ENCODE measurements around the gene MLXIP. TPM values are rescaled to one million over a fixed set of nuclear protein-coding genes. Genes with fewer than 3 reads are reported as not detected.

MLXIP gene
- polyA plus RNA-seq, 6 donors from 2014 or later: 8.5 to 30.4 (median 11.0) TPM

DNA sequence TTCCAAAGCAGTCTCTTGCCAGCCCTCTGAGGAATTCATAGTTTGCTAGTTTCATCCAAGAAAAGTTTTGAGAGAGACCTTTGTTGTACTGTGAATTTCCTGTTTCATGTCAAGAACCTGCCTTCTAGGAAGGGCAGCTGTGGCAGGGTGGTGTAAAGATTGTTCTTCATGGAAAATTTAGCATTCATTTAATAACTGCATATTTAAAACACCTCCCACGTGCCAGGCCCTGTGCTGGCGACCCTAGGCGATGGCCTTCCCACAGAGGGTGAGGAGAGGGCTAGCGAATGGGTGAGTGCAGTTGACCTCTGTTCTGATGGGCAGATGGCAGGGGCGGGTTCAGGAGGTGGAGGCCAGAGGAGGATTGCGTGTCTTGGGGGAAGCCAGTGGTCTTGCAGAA, 43.2 kb downstream of the MLXIP start:
- H3K27ac Mint-ChIP-seq: peak overlapping the region in 5 of 6 donors; percentile 1 to 75 (median 57)
- no peaks in the 10 kb centered on the region for H3K9me3 Mint-ChIP-seq
- H3K27me3 Mint-ChIP-seq: no peaks in the 10 kb centered on the region
- ATAC-seq (ENCODE audit: low read depth in 2 of 2) (no peak), DNase-seq (no peak)
- no peaks in the 10 kb centered on the region for H3K36me3 Mint-ChIP-seq
- H3K4me1 Mint-ChIP-seq: peaks cover 24 to 29% (median 26%) of the 10 kb centered on the region in 3 donors
- no peak overlapping the region for H3K4me3 Mint-ChIP-seq

DNA sequence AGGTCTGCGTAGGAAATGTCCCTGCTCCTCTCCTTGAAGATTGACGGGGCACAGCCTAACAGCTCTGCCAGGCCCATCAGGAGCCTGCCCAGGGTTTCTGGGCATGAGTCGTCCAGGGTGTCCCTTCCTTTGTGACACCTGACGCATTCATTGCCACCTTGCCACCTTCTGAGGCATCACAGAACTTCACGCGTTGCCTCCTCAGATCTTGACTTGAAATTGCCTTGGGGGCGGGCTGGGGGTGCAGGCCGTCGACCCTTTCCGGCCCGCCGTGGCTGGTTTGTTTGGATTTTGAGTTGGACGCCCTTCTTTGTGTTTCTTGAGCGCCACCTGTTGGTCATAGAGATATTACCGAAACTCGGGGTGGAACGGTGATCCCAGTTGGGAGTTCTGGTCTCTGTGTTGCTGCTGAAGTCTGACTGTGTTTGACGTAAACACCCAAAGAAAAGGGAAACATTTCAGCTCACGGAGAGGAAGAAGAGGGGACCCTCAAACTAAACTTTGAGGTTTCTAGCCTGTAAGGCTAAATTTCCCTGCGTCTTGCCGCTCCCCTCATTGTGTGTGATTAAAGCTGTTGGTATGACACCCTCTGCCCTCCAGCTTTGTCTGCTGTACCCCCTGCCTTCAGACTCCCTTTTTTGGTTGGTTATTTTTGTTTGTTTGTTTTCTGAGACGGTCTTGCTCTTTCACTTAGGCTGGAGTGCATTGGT, 44.6 kb downstream of the MLXIP start:
- Mint-ChIP-seq H3K27me3 (no peaks in the 10 kb centered on the region), H3K36me3 (peaks cover 0 to 4% of the 10 kb centered on the region in 2 donors), H3K27ac (peak overlapping the region in 4 of 6 donors; percentile 1 to 92 (median 54)), H3K4me3 (peak overlapping the region in 2 of 8 donors; percentile 62 to 80), H3K9me3 (no peaks in the 10 kb centered on the region), H3K4me1 (peaks cover 24 to 29% (median 29%) of the 10 kb centered on the region in 3 donors)
- peak; percentile 52 to 66 for ATAC-seq (ENCODE audit: low read depth in 2 of 2)
- DNase-seq: peak; percentile 63

DNA sequence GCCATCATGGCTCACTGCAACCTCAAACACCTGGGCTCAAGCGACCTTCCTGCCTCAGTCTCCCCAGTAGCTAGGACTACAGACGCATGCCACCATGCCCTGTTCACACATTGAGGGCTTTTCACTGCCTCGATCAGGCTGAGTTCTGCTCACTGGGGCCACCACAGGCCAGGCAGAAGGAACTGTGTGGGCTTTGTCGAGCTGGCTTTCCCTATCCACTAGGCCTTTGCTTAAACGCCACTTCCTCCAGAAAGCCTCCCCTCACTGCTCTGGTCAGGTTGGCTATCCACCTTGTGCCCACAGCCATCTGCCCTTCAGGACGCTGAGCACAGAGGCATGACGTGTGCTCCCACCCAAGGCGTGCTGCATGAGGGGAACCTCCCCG, 45.2 kb downstream of the MLXIP start:
- Mint-ChIP-seq H3K36me3 (peaks cover 0 to 8% of the 10 kb centered on the region in 2 donors), H3K27ac (peak overlapping the region in 2 of 6 donors; percentile 28 to 57), H3K9me3 (no peaks in the 10 kb centered on the region), H3K4me3 (no peak overlapping the region), H3K4me1 (peaks cover 24 to 29% (median 29%) of the 10 kb centered on the region in 3 donors), H3K27me3 (no peaks in the 10 kb centered on the region)
- ATAC-seq (ENCODE audit: low read depth in 2 of 2) (no peak), DNase-seq (no peak)

DNA sequence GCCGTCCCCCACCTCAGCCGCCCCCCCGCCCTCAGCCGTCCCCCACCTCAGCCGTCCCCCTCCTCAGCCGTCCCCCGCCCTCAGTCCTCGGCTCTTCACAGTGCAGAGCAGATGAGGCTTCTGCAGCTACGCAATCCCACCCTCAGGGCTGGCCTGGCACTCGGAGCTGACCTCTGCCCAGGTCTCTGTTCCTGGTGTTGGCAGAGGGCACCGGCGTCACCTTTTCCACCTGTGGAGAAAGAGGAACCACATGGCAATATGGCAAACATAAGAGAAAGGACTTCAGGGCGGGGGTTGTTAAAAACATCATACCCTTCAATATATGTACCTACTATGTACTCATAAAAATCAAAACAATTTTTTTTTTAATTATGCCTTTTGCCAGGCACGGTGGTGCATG, 45.8 kb downstream of the MLXIP start:
- no peak overlapping the region for H3K4me3 Mint-ChIP-seq
- no peaks in the 10 kb centered on the region for H3K9me3 Mint-ChIP-seq
- H3K4me1 Mint-ChIP-seq: peaks cover 24 to 29% (median 29%) of the 10 kb centered on the region in 3 donors
- ATAC-seq (ENCODE audit: low read depth in 2 of 2) (no peak), DNase-seq (no peak)
- no peaks in the 10 kb centered on the region for H3K27me3 Mint-ChIP-seq
- H3K27ac Mint-ChIP-seq: no peak overlapping the region
- peaks cover 0 to 8% of the 10 kb centered on the region in 2 donors for H3K36me3 Mint-ChIP-seq

DNA sequence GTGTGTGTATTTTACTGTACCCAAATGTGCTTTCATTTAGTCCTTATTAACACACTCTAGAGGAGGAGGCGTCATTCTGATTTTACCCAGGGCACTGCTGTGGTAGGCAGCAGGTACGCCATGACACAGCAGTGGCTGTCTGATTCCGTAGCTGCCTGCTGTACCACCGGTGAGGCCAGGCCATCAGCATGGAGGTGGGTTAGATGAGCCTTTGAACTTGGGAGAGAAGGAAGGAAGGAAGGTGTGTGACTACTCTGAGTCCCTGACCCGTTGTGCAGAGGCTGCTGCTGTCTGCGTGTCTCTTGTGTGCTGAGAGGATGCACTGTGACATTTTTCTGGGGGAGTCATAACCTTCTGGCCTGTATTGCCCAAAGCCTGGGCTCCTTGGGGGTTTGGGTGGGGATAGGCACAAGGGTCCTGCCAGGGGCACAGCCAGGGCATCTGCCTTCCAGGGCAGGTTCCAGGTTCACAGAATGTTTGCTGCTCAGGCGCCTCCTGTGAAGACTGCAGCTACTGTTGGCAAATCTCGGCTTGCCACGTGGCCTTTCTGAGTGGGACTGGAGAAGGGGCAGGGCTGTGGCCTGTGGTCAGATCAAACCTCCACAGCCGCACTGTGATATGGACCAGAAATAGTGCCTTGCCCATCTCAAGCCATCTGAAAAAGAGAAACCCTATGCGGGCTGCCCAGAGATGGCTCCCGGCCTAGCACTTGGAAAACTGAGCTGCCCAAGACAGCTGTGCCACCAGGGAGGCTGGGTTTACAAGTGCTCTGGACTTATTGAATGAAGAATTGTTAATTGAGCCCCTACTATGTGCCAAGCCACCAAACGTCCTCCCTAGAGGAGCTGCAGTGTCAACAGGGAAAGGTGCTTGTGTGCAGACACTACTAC, 47.1 kb downstream of the MLXIP start:
- peaks cover 0 to 8% of the 10 kb centered on the region in 2 donors for H3K36me3 Mint-ChIP-seq
- ATAC-seq (ENCODE audit: low read depth in 2 of 2) (no peak), DNase-seq (no peak)
- no peak overlapping the region for H3K4me3 Mint-ChIP-seq
- no peaks in the 10 kb centered on the region for H3K27me3 Mint-ChIP-seq
- no peaks in the 10 kb centered on the region for H3K9me3 Mint-ChIP-seq
- H3K27ac Mint-ChIP-seq: peak overlapping the region in 4 of 6 donors; percentile 31 to 63 (median 44)
- peaks cover 18 to 26% (median 22%) of the 10 kb centered on the region in 3 donors for H3K4me1 Mint-ChIP-seq

DNA sequence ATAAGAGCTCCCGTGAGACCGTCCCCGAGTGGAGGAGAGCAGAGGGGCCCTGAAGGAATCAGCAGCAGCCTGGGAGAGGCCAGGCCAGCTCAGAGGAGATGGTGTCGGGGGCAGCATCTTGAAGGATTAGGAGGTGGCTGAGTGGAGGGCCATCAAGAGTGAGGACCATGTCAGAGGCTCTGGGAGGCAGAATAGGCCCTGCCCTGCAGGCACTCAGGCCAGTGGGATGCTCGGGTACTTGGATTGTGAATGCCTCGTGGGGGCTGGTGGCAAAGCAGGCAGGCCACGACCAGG, 47.7 kb downstream of the MLXIP start:
- H3K9me3 Mint-ChIP-seq: no peaks in the 10 kb centered on the region
- no peak overlapping the region for H3K4me3 Mint-ChIP-seq
- H3K27ac Mint-ChIP-seq: peak overlapping the region in 1 of 6 donors; percentile 31
- no peak for DNase-seq
- ATAC-seq (ENCODE audit: low read depth in 2 of 2): no peak
- H3K36me3 Mint-ChIP-seq: peaks cover 0 to 8% of the 10 kb centered on the region in 2 donors
- peaks cover 18 to 26% (median 22%) of the 10 kb centered on the region in 3 donors for H3K4me1 Mint-ChIP-seq
- H3K27me3 Mint-ChIP-seq: no peaks in the 10 kb centered on the region

DNA sequence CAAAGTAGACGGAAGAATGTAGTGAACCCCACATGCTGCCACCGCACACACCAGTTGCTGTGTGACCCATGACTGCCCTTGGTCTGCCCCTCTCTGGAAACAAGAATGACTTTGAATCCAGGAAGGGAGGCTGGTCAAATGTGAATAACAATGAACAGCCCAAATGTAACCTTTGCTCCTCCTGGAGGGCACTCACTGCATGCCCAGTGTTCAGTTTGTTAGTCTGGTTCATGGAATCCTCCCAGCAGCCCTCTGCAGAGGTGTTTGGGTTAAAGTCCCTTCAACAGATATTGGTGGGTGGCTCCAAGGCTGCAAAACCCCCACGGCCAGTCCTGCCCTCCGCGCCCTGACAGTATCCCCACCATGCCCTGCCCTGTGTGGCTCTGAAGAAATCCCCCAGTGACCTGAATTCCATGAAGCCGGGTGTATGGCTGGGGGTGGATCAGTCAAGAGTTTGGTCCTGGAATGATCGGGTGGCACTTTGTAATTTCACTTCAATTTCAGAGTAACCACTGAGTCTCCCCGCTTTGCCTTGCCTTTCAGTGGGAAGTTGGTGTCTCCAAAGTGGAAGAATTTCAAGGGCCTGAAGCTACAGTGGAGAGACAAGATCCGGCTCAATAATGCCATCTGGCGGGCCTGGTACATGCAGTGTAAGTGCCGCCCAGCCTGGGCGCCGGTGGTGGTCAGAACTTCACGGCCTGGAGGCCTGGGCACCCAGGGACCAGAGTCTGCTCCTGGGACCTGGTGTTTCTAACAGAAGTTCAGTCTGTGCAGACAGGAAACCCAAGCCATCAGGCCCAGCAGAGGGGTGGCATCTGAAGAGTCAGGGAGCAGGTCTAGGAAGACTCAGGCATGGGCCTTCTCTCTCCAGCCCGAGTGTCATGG, 48.4 kb downstream of the MLXIP start:
- DNase-seq: no peak
- H3K27ac Mint-ChIP-seq: peak overlapping the region in 1 of 6 donors; percentile 65

DNA sequence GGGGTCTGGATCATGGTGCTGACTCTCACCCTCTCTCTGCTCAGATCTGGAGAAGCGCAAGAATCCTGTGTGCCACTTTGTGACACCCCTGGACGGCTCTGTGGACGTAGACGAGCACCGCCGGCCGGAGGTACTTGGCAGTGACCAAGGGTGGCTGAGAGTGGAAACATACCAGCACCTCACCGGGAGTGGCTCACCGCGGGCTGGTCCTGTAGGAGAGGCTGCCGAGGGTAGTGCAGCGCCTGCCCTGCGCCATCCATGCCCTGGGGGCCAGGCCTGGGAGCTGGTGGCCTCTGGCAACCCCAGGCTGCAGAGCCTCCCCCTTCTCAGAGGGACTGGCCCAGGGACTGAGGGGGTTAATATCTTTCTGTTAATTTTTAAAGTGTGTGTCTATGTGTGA, 49.3 kb downstream of the MLXIP start:
- no peak for ATAC-seq (ENCODE audit: low read depth in 2 of 2)
- H3K27me3 Mint-ChIP-seq: no peaks in the 10 kb centered on the region
- H3K36me3 Mint-ChIP-seq: peaks cover 0 to 8% of the 10 kb centered on the region in 2 donors
- peaks cover 10 to 16% (median 16%) of the 10 kb centered on the region in 3 donors for H3K4me1 Mint-ChIP-seq
- peak overlapping the region in 1 of 8 donors; percentile 47 for H3K4me3 Mint-ChIP-seq
- no peaks in the 10 kb centered on the region for H3K9me3 Mint-ChIP-seq
- peak overlapping the region in 1 of 6 donors; percentile 38 for H3K27ac Mint-ChIP-seq
- no peak for DNase-seq

More for the DNA sequence above, 48.4 kb downstream of the MLXIP start:
- no peaks in the 10 kb centered on the region for H3K27me3 Mint-ChIP-seq
- H3K9me3 Mint-ChIP-seq: no peaks in the 10 kb centered on the region
- peaks cover 0 to 8% of the 10 kb centered on the region in 2 donors for H3K36me3 Mint-ChIP-seq
- H3K4me1 Mint-ChIP-seq: peaks cover 13 to 21% (median 17%) of the 10 kb centered on the region in 3 donors
- no peak overlapping the region for H3K4me3 Mint-ChIP-seq
- ATAC-seq (ENCODE audit: low read depth in 2 of 2): no peak

DNA sequence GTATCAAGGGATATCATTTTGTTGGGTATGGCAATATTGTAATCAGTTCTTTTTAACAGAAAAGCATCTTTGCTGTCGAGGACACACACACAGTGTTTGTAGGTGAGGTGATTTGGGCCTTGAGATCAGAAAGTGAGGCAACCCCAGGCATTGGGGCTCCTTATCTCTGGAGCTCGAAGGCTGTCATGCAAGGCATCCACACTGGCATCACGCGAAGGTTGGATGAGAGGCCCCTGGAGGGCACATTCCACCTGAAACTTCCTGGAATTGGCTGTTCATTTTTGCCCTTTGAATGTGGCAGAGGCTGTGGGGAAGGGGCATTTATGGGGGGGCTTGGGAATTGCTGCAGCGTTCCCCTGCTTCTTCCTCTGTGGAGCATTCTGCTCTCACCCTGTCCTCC, 49.9 kb downstream of the MLXIP start:
- Mint-ChIP-seq H3K9me3 (no peaks in the 10 kb centered on the region), H3K36me3 (peaks cover 0 to 8% of the 10 kb centered on the region in 2 donors), H3K4me3 (no peak overlapping the region), H3K27ac (no peak overlapping the region), H3K4me1 (peaks cover 7 to 10% (median 10%) of the 10 kb centered on the region in 3 donors), H3K27me3 (no peaks in the 10 kb centered on the region)
- DNase-seq (no peak), ATAC-seq (ENCODE audit: low read depth in 2 of 2) (no peak)

DNA sequence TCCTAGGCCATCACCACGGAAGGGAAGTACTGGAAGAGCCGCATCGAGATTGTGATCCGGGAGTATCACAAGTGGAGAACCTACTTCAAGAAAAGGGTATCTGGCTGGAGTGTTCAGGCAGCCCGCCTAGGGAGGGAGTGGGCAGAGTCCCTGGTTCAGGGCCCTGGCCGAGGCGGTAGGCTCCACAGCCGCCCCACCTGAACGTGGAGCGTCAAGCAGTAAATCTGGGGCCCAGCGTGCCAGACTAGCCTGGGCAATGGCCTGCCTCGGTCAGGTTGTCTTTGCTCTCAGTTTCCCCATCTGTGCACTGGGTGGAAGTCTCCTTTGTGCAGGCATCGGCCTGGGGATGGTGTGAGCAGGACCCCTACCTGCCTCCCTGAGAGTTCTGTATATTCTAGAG, 50.6 kb downstream of the MLXIP start:
- H3K4me1 Mint-ChIP-seq: peaks cover 7 to 10% (median 8%) of the 10 kb centered on the region in 3 donors
- H3K27me3 Mint-ChIP-seq: no peaks in the 10 kb centered on the region
- H3K27ac Mint-ChIP-seq: peak overlapping the region in 3 of 6 donors; percentile 39 to 87 (median 54)
- H3K4me3 Mint-ChIP-seq: no peak overlapping the region
- H3K36me3 Mint-ChIP-seq: peaks cover 0 to 8% of the 10 kb centered on the region in 2 donors
- DNase-seq (no peak), ATAC-seq (ENCODE audit: low read depth in 2 of 2) (no peak)
- H3K9me3 Mint-ChIP-seq: no peaks in the 10 kb centered on the region

DNA sequence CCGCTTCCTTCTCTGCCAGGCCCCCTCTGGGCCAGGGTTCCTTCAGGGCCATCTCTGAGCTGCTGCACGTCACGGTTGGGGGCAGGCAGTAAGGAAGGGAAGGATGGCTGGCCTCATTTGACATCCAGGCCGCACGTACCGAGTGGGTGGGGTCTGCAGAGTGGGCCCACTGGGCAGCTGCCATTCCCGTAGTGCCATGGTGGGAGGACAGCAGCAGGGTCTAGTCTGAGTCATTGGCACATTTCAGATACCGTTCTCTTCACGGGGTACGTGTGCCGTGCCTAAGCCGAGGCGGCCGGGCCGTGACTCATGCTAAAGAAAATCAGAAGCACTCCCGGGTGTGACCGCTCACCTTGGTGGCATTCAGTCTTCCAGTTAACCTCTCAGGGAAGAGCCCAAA, 51.6 kb downstream of the MLXIP start:
- DNase-seq (no peak), ATAC-seq (ENCODE audit: low read depth in 2 of 2) (no peak)
- H3K4me1 Mint-ChIP-seq: peaks cover 7 to 10% (median 8%) of the 10 kb centered on the region in 3 donors
- H3K27me3 Mint-ChIP-seq: no peaks in the 10 kb centered on the region
- no peaks in the 10 kb centered on the region for H3K9me3 Mint-ChIP-seq
- H3K36me3 Mint-ChIP-seq: peaks cover 0 to 8% of the 10 kb centered on the region in 2 donors
- H3K4me3 Mint-ChIP-seq: no peak overlapping the region
- H3K27ac Mint-ChIP-seq: no peak overlapping the region

DNA sequence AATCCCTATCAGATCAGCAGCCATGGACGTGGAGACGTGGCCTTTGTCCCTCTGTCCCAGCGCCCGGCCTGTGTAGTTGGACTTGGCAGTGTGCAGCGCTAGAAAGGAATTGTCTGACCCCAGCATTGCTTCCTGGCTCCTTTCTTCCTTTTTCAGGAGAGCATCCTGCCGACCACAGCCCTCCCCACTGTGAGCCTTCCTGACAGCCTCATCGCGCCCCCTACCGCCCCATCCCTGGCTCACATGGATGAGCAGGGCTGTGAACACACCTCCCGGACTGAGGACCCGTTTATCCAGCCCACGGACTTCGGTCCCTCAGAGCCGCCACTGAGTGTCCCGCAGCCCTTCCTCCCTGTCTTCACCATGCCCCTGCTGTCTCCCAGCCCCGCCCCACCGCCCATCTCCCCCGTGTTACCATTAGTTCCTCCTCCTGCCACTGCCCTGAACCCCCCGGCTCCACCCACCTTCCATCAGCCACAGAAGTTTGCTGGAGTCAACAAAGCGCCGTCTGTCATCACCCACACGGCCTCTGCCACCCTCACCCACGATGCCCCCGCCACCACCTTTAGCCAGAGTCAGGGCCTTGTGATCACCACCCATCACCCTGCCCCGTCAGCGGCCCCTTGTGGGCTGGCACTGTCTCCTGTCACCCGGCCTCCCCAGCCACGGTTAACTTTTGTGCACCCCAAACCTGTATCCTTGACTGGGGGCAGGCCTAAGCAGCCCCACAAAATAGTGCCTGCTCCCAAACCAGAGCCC, 54.8 kb downstream of the MLXIP start:
- peaks cover 0 to 2% of the 10 kb centered on the region in 2 donors for H3K36me3 Mint-ChIP-seq
- peaks cover 0 to 8% (median 5%) of the 10 kb centered on the region in 3 donors for H3K4me1 Mint-ChIP-seq
- no peaks in the 10 kb centered on the region for H3K9me3 Mint-ChIP-seq
- DNase-seq (no peak), ATAC-seq (ENCODE audit: low read depth in 2 of 2) (no peak)
- no peaks in the 10 kb centered on the region for H3K27me3 Mint-ChIP-seq
- H3K4me3 Mint-ChIP-seq: no peak overlapping the region
- H3K27ac Mint-ChIP-seq: peak overlapping the region in 5 of 6 donors; percentile 49 to 89 (median 83)

Measured in naive B cell (primary cell).